Liver (tissue), 3 donors: Measurements from ENCODE around the gene ORAI3.

Experiments
- ATF3 ChIP-seq: IDR thresholded peaks from 2 replicates; pipeline ENCODE4 v1.6.1; 2016; ENCODE audit warnings: antibody characterized with exemption
- EGR1 ChIP-seq, 2 donors: IDR thresholded peaks; 2 replicates each; pipeline ENCODE4 v1.6.1; 2016 to 2018; ENCODE audit warnings: antibody characterized with exemption in 2 of 2, low read depth in 2 of 2
- HNF4A ChIP-seq, 2 donors: conservative IDR thresholded peaks; 2 replicates each; pipeline ENCODE4 v1.6.1; 2016; ENCODE audit warnings: antibody characterized with exemption in 2 of 2, mild to moderate bottlenecking in 2 of 2
- HNF4G ChIP-seq: IDR thresholded peaks from 2 replicates; pipeline ENCODE4 v1.6.1; 2016; ENCODE audit warnings: antibody characterized with exemption
- JUND ChIP-seq, 2 donors: IDR thresholded peaks; 2 replicates each; pipeline ENCODE4 v1.6.1; 2016; ENCODE audit warnings: antibody characterized with exemption in 2 of 2
- RAD21 ChIP-seq, 2 donors: IDR thresholded peaks; 2 replicates each; pipeline ENCODE4 v1.6.1; 2016; ENCODE audit warnings: antibody characterized with exemption in 2 of 2, mild to moderate bottlenecking in 2 of 2
- REST ChIP-seq: IDR thresholded peaks from 2 replicates; pipeline ENCODE4 v1.6.1; 2016; ENCODE audit warnings: antibody characterized with exemption, mild to moderate bottlenecking
- RXRA ChIP-seq, 2 donors: IDR thresholded peaks; 2 replicates each; pipeline ENCODE4 v1.6.1; 2017 to 2018; ENCODE audit warnings: antibody characterized with exemption in 2 of 2, mild to moderate bottlenecking in 1 of 2
- SP1 ChIP-seq: IDR thresholded peaks from 2 replicates; pipeline ENCODE4 v1.6.1; 2018; ENCODE audit warnings: antibody characterized with exemption, mild to moderate bottlenecking
- TAF1 ChIP-seq: conservative IDR thresholded peaks from 2 replicates; pipeline ENCODE4 v1.6.1; 2016; ENCODE audit warnings: antibody characterized with exemption, mild to moderate bottlenecking
- YY1 ChIP-seq: IDR thresholded peaks from 2 replicates; pipeline ENCODE4 v1.6.1; 2016; ENCODE audit warnings: antibody characterized with exemption, mild to moderate bottlenecking
- TF ChIP-seq, protein P1 (sequence below): fragments of 150-350 bp; IDR thresholded peaks from 2 replicates; pipeline ENCODE4 v1.5.1; 2017; ENCODE audit warnings: improper control_type of control experiment, low read depth, low read length; ENCODE audit not compliant: missing input control
- TF ChIP-seq, protein P2 (sequence below): IDR thresholded peaks from 2 replicates; pipeline ENCODE4 v1.6.1; 2016; ENCODE audit warnings: antibody characterized with exemption
- donor health status: healthy.
- donor health status: healthy.

- TF ChIP-seq SP1 (no peak), EGR1 (IDR thresholded peaks at IDR 0.05; ENCODE audit: low read depth in 2 of 2) (no peak), REST (no peak), RAD21 (IDR thresholded peaks at IDR 0.05) (no peak), ATF3 (no peak), TAF1 (no peak), YY1 (no peak), HNF4G (no peak), JUND (IDR thresholded peaks at IDR 0.05) (no peak), RXRA (IDR thresholded peaks at IDR 0.05) (peak; percentile 60 to 64), HNF4A (conservative IDR thresholded peaks at IDR 0.05) (no peak)
- TF ChIP-seq, protein P1, sequence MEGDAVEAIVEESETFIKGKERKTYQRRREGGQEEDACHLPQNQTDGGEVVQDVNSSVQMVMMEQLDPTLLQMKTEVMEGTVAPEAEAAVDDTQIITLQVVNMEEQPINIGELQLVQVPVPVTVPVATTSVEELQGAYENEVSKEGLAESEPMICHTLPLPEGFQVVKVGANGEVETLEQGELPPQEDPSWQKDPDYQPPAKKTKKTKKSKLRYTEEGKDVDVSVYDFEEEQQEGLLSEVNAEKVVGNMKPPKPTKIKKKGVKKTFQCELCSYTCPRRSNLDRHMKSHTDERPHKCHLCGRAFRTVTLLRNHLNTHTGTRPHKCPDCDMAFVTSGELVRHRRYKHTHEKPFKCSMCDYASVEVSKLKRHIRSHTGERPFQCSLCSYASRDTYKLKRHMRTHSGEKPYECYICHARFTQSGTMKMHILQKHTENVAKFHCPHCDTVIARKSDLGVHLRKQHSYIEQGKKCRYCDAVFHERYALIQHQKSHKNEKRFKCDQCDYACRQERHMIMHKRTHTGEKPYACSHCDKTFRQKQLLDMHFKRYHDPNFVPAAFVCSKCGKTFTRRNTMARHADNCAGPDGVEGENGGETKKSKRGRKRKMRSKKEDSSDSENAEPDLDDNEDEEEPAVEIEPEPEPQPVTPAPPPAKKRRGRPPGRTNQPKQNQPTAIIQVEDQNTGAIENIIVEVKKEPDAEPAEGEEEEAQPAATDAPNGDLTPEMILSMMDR: no peak
- TF ChIP-seq, protein P2, sequence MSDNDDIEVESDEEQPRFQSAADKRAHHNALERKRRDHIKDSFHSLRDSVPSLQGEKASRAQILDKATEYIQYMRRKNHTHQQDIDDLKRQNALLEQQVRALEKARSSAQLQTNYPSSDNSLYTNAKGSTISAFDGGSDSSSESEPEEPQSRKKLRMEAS: no peak
Observed at GRCh38 chr16:30986129-30986991, 37.5 kb downstream of the ORAI3 start.
